ENCODE measurements around the gene ZSCAN18. TPM values are rescaled to one million over a fixed set of nuclear protein-coding genes. Genes with fewer than 3 reads are reported as not detected.

Gene ZSCAN18
- total and polyA plus RNA-seq, 9 of the 15 experiments (the other 6 are each of a cell fraction or from before 2014, with no cell fraction given), result 0.07 to 1.9 (median 0.31) TPM; not detected in 1

DNA sequence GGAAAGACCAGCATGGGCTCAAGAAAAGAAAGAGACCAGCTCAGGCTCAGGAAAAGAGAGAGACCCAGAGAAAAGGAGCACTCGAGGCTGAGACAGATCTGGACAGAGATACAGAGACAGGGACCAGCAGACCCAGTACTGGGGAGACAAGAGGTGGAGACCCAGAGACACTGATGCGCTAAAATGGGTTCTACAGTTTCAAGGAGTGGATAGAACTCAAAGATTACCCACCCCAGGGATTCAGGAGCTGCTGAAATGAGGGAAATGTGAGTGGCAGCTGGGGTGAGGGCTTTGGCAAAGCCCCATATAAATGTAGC, 609 bp upstream of the ZSCAN18 start:
- no peak overlapping the region for H3K9ac ChIP-seq (ENCODE audit: insufficient read depth in 1 of 2, low read depth in 2 of 2, low read length in 2 of 2)
- H3K9me1 ChIP-seq (ENCODE audit: control insufficient read depth, insufficient read depth, low read length), result no peaks in the 10 kb centered on the region
- H2AFZ ChIP-seq (ENCODE audit: low read depth, low read length), result peak overlapping the region; percentile 25; the same call in 1 of the 2 replicates
- peaks cover 0 to 6% of the 10 kb centered on the region in 2 experiments; a peak in 1 of 5 replicates for H3K4me1 ChIP-seq (replicated peaks in 1 of 2; ENCODE audit: control insufficient read depth in 2 of 2, insufficient read depth in 2 of 2, low read length in 2 of 2)
- H4K20me1 ChIP-seq (replicated peaks; ENCODE audit: control insufficient read depth, insufficient read depth, low read length), result no peaks in the 10 kb centered on the region
- 0% methylated on average over 2 of the region's 2 CpGs for WGBS (ENCODE audit: insufficient coverage, low coverage, missing lambda C conversion rate)
- BruUV-seq (replicated peaks), result no TSS peak
- 0 out of 2 replicates have a peak, but pooled peaks cover 2% of the 10 kb centered on the region for H3K9me3 ChIP-seq (replicated peaks; ENCODE audit: control insufficient read depth, insufficient read depth, low read depth, low read length)
- no peaks in the 10 kb centered on the region for H3K27me3 ChIP-seq (ENCODE audit: control insufficient read depth in 2 of 2, insufficient read depth in 2 of 2, low read length in 2 of 2)
- peak overlapping the region; percentile 49 for H3K4me3 ChIP-seq
- FAIRE-seq (no peak), DNase-seq (ENCODE audit: extremely low read depth in 1 of 4, low spot score in 3 of 4) (no peak), ATAC-seq (no peak)
- ChIA-PET POLR2A (interaction anchor here (0.5 kb wide), 1 partner anchor 644 kb away, joined by 3 read pairs; no protein-coding TSS in a partner anchor), CTCF (ENCODE audit: low intra/inter-chr PET ratio) (no interaction called here)
- no peaks in the 10 kb centered on the region for H3K36me3 ChIP-seq (ENCODE audit: control insufficient read depth, insufficient read depth, low read length)
- in situ Hi-C loops (cut with MboI), result no loop called here
- intact Hi-C loops (cut with micrococcal nuclease), result no loop called here
- no peaks in the 10 kb centered on the region for H3K79me2 ChIP-seq (ENCODE audit: control insufficient read depth, insufficient read depth, low read length)
- TF ChIP-seq, protein P1, sequence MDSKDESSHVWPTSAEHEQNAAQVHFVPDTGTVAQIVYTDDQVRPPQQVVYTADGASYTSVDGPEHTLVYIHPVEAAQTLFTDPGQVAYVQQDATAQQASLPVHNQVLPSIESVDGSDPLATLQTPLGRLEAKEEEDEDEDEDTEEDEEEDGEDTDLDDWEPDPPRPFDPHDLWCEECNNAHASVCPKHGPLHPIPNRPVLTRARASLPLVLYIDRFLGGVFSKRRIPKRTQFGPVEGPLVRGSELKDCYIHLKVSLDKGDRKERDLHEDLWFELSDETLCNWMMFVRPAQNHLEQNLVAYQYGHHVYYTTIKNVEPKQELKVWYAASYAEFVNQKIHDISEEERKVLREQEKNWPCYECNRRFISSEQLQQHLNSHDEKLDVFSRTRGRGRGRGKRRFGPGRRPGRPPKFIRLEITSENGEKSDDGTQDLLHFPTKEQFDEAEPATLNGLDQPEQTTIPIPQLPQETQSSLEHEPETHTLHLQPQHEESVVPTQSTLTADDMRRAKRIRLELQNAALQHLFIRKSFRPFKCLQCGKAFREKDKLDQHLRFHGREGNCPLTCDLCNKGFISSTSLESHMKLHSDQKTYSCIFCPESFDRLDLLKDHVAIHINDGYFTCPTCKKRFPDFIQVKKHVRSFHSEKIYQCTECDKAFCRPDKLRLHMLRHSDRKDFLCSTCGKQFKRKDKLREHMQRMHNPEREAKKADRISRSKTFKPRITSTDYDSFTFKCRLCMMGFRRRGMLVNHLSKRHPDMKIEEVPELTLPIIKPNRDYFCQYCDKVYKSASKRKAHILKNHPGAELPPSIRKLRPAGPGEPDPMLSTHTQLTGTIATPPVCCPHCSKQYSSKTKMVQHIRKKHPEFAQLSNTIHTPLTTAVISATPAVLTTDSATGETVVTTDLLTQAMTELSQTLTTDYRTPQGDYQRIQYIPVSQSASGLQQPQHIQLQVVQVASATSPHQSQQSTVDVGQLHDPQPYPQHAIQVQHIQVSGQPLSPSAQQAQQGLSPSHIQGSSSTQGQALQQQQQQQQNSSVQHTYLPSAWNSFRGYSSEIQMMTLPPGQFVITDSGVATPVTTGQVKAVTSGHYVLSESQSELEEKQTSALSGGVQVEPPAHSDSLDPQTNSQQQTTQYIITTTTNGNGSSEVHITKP (IDR thresholded peaks at IDR 0.05; ENCODE audit: partially characterized antibody), result no peak
- TF ChIP-seq, protein P2, sequence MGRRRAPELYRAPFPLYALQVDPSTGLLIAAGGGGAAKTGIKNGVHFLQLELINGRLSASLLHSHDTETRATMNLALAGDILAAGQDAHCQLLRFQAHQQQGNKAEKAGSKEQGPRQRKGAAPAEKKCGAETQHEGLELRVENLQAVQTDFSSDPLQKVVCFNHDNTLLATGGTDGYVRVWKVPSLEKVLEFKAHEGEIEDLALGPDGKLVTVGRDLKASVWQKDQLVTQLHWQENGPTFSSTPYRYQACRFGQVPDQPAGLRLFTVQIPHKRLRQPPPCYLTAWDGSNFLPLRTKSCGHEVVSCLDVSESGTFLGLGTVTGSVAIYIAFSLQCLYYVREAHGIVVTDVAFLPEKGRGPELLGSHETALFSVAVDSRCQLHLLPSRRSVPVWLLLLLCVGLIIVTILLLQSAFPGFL (CRISPR knock-in tag; IDR thresholded peaks at IDR 0.05), result no peak
- TF ChIP-seq MED1 (CRISPR knock-in tag; IDR thresholded peaks at IDR 0.05; ENCODE audit: borderline replicate concordance) (no peak), FOXA3 (CRISPR knock-in tag; conservative IDR thresholded peaks at IDR 0.05 in 1 of 2, IDR thresholded peaks at IDR 0.05 in 1 of 2) (no peak), ZNF384 (IDR thresholded peaks at IDR 0.05; ENCODE audit: low read depth, low read length) (no peak), CCAR2 (IDR thresholded peaks at IDR 0.05; ENCODE audit: low read depth, low read length) (no peak), PHB2 (IDR thresholded peaks at IDR 0.05; ENCODE audit: low read depth) (no peak), MTA1 (IDR thresholded peaks at IDR 0.05; ENCODE audit: borderline replicate concordance) (no peak), SOX6 (IDR thresholded peaks at IDR 0.05) (no peak), LEF1 (IDR thresholded peaks at IDR 0.05) (no peak)
- TF ChIP-seq, protein P3, sequence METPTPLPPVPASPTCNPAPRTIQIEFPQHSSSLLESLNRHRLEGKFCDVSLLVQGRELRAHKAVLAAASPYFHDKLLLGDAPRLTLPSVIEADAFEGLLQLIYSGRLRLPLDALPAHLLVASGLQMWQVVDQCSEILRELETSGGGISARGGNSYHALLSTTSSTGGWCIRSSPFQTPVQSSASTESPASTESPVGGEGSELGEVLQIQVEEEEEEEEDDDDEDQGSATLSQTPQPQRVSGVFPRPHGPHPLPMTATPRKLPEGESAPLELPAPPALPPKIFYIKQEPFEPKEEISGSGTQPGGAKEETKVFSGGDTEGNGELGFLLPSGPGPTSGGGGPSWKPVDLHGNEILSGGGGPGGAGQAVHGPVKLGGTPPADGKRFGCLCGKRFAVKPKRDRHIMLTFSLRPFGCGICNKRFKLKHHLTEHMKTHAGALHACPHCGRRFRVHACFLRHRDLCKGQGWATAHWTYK (CRISPR knock-in tag; IDR thresholded peaks at IDR 0.05), result no peak
- no peak overlapping the region for H3K27ac ChIP-seq (ENCODE audit: extremely low read depth, low read depth, low read length)
- peak overlapping the region; percentile 48 for H3K4me2 ChIP-seq (ENCODE audit: insufficient read depth, low read length)
